Kidney epithelial cell (primary cell): ENCODE results near the gene FBXO47. TPM values are rescaled to one million over a fixed set of nuclear protein-coding genes. Genes with fewer than 3 reads are reported as not detected.
"Not testable (repeated sequence)": the region's sequence is repeated elsewhere in the genome, so short reads cannot be mapped to it uniquely, and the experiment has no call there.

Source experiments
- DNase-seq: peaks from one replicate; pipeline ENCODE4 v3.0.0-alpha.2; 2010; ENCODE audit warnings: low read depth
- H3K27me3 ChIP-seq: 2 replicates; pipeline ENCODE4 v1.6.0; 2011; ENCODE audit warnings: low read length; ENCODE audit not compliant: control insufficient read depth, insufficient read depth
- H3K36me3 ChIP-seq: 2 replicates; pipeline ENCODE4 v1.5.1; 2011; ENCODE audit warnings: low read length; ENCODE audit not compliant: control insufficient read depth, insufficient read depth
- H3K4me3 ChIP-seq: 2 replicates; pipeline ENCODE4 v1.5.1; 2011; ENCODE audit warnings: low read depth, mild to moderate bottlenecking, control low read depth, low read length
- CTCF ChIP-seq: IDR thresholded peaks from 2 replicates; pipeline ENCODE4 v1.5.1; 2011; ENCODE audit warnings: mild to moderate bottlenecking, moderate library complexity, low read length, control low read depth, inconsistent platforms; ENCODE audit not compliant: insufficient read depth, poor library complexity, severe bottlenecking
- total RNA-seq: library from RNA; depleted of rRNA; stranded (reverse); fragments of >200 nt; gene quantifications from 2 replicates; pipeline ENCODE4 v1.2.3, GENCODE V29; 2015

Gene FBXO47
- total RNA-seq, 1 donor from 2014 or later = not detected

- no peak for DNase-seq
- H3K36me3 ChIP-seq = no peaks in the 10 kb centered on the region
- no peak overlapping the region for H3K4me3 ChIP-seq
- H3K27me3 ChIP-seq = no peaks in the 10 kb centered on the region
- no peak for TF ChIP-seq CTCF
Measured at GRCh38 chr17:38958326-38958725, 8.9 kb downstream of the FBXO47 start.

- H3K36me3 ChIP-seq, H3K4me3 ChIP-seq, DNase-seq, H3K27me3 ChIP-seq: not testable (repeated sequence)
Measured at GRCh38 chr17:38953800-38954199, 13.4 kb downstream of the FBXO47 start.

GRCh38 chr17:38947189-38947588 lies 20.0 kb downstream of the FBXO47 start:
- Histone ChIP-seq H3K36me3 (no peaks in the 10 kb centered on the region), H3K4me3 (no peak overlapping the region), H3K27me3 (no peaks in the 10 kb centered on the region)
- DNase-seq = no peak
- TF ChIP-seq CTCF = no peak

- H3K27me3 ChIP-seq = no peaks in the 10 kb centered on the region
- H3K36me3 ChIP-seq = no peaks in the 10 kb centered on the region
- no peak for TF ChIP-seq CTCF
- DNase-seq = no peak
- H3K4me3 ChIP-seq = no peak overlapping the region
Measured at GRCh38 chr17:38943607-38944006, 23.6 kb downstream of the FBXO47 start.

DNA sequence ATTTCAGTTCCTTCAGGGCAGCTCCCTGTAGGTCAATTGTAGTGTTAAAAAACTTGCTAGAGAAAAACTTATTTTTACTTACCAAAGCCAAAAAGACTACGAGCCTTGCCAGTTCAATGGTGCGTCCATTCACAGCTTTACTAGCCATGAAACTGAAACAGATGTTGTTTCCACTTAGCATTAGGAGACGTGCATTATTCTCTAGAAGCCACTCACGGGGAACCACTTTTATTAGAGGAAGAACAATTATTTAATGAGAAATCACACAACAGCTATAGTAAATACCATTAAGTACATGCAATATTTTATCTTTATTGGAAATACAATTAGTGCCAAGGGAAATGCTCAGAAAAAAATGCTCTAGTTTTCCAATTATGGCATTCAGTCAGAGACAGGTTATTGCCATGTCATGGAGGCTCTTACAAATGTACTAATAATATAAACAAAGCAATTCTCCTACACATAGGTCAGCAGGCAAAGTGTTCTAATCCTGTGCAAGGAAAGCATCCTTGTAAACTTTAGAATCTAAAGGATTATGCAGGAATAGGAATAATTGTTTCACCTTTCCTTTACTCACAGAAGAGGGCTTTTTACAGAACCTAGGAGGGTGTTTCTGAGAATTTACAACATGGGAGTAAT lies 24.4 kb downstream of the FBXO47 start:
- no peaks in the 10 kb centered on the region for H3K27me3 ChIP-seq
- no peak overlapping the region for H3K4me3 ChIP-seq
- TF ChIP-seq CTCF = no peak
- DNase-seq = no peak
- no peaks in the 10 kb centered on the region for H3K36me3 ChIP-seq

DNA sequence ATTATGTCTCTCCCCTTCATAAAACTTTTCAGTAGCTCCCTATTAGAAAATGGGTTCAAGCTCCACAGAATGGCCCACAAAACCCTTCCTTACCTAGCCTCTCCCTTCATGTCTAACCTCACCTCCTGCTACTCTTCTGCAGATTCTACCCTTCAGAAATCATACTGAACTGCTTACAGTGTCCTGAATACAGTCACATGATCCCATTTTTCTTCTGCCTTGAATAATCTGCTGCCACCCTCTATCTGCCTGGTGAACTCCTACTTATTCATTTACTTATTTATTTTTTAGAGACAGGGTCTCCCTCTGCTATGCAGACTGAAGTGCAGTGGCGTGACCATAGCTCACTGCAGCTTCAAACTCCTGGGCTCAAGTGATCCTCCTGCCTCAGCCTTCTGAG lies 26.8 kb downstream of the FBXO47 start:
- DNase-seq = no peak
- TF ChIP-seq CTCF = no peak
- Histone ChIP-seq H3K36me3 (no peaks in the 10 kb centered on the region), H3K27me3 (peaks cover 2% of the 10 kb centered on the region), H3K4me3 (no peak overlapping the region)
